Stimulated activated CD8-positive, alpha-beta memory T cell treated with anti-CD3 and anti-CD28 coated beads, Interleukin-15, amount 100 ng/mL, for 1 hour (primary cell): ENCODE results near the gene CTF1.
A peak's percentile ranks its signal among the peaks of the same experiment; 100 is the strongest.
"Not testable (repeated sequence)": the region's sequence is repeated elsewhere in the genome, so short reads cannot be mapped to it uniquely, and the experiment has no call there.

ENCODE experiments used
- DNase-seq: peaks from one replicate; pipeline ENCODE4 v3.0.0-alpha.2; 2020; ENCODE audit warnings: low read depth

CTF1 gene

DNA sequence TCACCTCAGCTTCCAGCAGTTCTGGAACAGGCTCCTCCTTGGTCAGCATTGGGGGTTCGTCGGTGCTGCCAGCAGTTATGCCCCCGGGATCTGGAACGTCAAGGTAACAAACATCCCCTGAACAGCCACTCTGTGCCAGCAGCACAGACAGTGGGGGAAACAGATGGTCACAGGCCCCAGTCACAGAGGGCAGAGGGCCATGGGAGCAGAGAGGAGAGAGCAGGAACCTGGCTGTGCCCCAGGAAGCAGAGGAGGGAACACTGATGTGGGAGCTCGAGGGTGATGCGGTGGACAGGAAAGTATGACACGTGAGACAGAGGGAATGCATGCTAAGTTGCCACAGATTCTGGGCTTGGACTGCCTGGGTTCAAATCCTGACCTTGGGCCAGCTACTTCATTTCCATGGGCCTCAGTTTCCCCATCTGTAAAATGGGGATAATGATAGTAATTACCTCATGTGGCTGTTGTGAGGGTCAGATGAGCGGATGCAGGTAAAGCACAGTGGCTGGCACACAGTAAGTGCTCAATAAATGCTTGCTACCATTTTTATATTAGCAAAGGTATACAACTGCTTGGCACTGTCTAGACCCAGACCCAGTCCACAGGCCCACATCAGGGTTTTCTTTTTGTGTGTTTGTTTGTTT is 7.4 kb upstream of the CTF1 start:
- no peak for DNase-seq

DNA sequence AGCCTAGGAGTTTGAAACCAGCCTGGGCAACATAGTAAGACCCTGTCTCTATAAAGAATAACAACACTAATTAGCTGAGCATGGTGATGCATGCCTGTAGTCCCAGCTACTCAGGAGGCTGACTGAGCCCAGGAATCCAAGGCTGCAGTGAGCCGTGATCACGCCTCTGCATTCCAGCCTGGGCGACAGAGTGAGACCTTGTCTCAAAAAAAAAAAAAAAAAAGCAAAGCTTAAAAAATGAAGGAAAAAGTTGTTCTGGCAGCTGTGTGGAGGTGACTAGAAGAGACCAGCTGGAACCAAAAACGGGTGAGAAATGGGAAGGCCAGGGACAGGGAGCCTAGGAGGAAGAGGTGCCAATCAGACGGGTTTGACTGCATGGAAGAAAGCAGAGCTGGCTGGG is 6.7 kb upstream of the CTF1 start:
- no peak for DNase-seq

DNA sequence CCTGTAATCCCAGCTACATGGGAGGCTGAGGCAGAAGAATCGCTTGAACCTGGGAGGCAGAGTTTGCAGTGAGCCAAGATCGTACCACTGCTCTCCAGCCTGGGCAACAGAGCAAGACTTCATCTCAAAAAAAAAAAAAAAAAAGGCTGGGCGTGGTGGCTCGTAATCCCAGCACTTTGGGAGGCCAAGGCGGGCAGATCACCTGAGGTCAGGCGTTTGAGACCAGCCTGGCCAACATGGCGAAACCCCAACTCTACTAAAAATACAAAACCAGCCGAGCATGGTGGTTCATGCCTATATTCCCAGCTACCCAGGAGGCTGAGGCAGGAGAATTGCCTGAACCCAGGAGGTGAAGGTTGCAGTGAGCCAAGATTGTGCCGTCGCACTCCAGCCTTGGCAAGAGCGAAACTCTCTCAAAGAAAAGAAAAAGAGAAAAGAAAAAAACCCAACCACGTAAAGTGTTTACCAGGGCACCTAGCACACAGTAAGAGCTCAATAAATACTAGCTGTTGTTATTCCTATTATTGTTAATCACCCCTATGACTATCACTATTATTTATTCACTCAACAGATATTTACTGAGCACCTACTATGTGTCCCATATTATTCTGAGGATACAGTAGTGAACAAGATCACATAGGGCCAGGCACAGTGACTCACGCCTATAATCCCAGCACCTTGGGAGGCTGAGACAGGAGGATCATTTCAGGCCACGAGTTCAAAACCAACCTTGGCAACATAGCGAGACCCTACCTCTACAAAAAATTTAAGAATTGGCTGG is 5.2 kb upstream of the CTF1 start:
- DNase-seq: not testable (repeated sequence)

- no peak for DNase-seq
Observed at GRCh38 chr16:30892670-30893416, 3.6 kb upstream of the CTF1 start.

DNA sequence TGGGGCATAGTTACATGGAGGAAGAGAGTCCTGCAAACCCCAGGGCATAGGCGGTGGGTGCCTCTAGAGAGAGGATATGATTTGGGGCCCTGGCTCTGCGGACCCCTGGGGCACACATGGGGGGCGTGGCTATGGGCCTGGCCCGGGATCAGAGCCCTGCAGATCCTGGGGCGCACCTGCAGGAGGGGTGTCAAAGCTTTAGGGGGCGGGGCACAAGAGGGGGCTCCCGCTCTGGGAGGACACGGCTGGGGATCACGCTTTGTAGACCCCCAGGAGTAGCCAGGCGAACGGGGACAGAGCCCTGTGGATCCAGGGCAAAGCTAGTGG is 3.0 kb upstream of the CTF1 start:
- no peak for DNase-seq

- peak; percentile 58 for DNase-seq
Observed at GRCh38 chr16:30893744-30894539, 2.5 kb upstream of the CTF1 start, which contains the start of gene BCL7C. Gene BCL7C (minus strand): TSS chr16:30894077. CDS start chr16:30893944, 133 bp downstream.

DNA sequence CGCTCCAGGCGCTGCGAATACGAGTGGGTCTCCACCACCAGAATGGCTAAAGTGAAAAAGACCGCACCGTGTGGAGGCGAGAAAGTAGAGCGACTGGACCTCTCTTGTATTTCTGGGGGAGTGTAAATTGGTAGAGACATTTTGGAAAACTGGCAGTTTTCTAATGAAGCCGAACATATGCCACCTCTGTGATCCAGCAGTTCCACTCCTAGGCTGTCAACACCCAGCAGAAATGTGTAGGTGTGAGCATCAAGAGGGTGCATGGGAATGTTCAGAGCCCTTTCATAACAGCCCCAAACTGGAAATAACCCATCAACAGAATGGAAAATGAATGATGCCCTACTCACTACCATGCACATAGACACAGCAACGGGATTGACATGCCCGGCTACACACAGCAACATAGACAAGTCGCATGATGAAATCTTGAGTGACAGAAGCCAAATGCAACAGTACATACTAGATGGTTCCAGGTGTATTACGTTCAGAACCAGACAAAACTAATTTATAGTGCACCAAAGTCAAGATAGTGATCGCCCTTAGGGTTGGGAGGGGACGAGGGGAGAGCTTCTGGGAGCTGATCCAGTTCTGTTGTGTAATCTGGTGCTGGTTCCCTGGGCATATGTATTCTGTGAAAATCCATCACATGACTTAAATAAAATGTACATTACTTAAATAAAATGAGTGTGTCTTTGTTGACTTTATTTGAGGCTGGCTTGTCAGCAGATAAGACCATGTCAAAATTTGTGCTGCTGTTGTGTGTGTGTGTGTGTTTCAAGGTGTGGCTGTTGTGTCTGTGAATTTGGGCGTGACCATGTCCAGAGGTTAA is 1.7 kb upstream of the CTF1 start:
- no peak for DNase-seq

DNA sequence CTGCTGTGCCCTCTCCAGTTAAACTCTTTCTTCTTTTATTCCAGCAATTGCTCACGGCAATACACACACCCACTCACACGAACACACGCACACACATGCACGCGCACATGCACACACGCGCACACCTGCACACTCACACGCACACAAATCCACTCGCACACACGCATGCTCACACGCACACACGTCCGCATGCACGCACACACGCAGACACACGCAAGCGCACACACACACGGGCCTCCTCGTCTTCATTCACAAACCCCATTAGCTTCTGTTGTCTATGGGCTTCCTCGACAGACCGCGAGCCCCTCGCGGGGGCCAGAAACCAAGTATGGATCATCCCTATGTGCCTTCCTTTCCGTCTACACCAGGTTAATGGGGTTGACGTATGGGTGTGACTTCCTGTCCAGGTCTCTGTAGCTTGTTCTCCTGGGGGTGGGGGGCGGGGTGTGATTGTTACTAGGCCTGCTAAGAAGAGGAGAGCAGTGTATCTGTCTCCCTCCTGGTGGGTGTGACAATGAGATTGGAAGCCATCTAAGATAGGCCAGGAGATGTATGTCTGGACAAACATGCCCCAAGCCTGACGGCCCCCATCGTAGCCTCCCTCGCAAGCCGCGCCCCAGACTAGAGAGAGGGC is 670 bp upstream of the CTF1 start:
- no peak for DNase-seq

- peak; percentile 56 for DNase-seq
Observed at GRCh38 chr16:30896889-30897733, 697 bp downstream of the CTF1 start.

DNA sequence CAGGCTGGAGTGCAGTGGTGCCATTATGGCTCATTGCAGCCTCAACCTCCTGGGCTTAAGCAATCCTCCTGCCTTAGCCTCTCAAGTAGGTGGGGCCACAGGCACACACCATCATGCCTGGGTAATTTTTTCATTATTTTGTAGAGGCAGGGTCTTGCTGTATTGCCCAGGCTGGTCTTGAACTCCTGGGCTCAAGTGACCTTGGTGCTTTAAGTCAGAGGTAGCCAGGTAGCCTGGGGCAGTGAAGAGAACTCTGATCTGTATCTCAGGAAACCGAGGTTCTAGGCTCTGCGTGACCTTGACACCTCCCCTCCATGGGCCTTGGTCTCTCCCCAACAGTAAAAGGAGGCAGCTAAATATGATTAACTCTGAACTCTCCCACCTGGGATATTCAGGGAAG is 3.4 kb downstream of the CTF1 start:
- no peak for DNase-seq

GRCh38 chr16:30900588-30900987 is 4.2 kb downstream of the CTF1 start:
- no peak for DNase-seq

DNA sequence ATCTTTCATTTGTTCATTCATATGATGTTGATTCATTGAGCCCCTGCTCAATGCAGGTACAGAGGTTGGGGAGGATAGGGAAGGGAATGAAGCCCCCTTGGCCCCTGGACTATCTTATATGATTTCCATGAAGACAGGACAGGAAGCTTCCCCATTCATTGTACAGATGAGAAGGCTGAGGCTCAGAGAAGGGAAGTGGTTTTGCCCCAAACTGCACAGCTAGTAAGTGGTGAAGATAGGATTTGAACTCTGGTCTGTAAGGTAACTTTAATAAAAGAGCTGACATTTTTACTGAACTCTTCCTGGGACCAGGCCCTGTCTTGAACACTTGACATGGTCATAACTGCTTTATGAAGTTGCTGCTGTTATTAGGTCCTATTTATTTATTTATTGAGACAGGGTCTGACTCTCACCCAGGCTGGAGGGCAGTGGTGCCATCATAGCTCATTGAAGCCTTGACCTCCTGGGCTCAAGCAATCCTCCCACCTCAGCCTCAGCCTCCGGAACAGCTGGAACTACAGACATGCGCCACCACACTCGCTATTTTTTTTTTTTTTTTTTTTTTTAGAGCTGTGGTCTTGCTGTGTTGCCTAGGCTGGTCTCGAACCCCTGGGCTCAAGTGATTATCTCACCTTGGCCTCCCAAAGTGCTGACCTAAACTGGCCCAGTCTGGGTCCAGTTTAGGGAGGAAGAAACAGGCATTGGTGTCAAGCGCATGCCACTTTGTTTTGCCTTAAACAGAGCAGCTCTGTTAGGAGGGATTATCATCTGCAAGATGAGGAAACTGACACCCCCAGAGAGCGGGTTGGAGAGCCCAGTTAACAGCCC is 5.0 kb downstream of the CTF1 start:
- DNase-seq: no peak

- DNase-seq: no peak
Observed at GRCh38 chr16:30902029-30902972, 5.9 kb downstream of the CTF1 start.

GRCh38 chr16:30903002-30903401 is 6.6 kb downstream of the CTF1 start:
- no peak for DNase-seq

- no peak for DNase-seq
Observed at GRCh38 chr16:30903596-30903995, 7.2 kb downstream of the CTF1 start.

- DNase-seq: no peak
Observed at GRCh38 chr16:30904114-30904780, 7.8 kb downstream of the CTF1 start.

GRCh38 chr16:30907064-30907463 is 10.7 kb downstream of the CTF1 start:
- DNase-seq: no peak
